Middle frontal gyrus (tissue), 1 donor: ENCODE results near the gene NOL9.

Source experiments
- DNase-seq: peaks from one replicate; pipeline ENCODE4 v3.0.0-alpha.2; 2015; ENCODE audit warnings: low spot score; ENCODE audit errors: extremely low spot score

NOL9 gene

GRCh38 chr1:6471970-6472368 lies 82.3 kb downstream of the NOL9 start:
- no peak for DNase-seq
